Osteoblast (primary cell): Measurements from ENCODE around the gene SLC9A5. TPM values are rescaled to one million over a fixed set of nuclear protein-coding genes. Genes with fewer than 3 reads are reported as not detected.

Experiments used
- DNase-seq: peaks from one replicate; pipeline ENCODE4 v3.0.0; 2011; ENCODE audit warnings: low spot score, mixed read lengths; ENCODE audit not compliant: insufficient read length; ENCODE audit errors: missing footprints
- H2AFZ ChIP-seq: 2 replicates; pipeline ENCODE4 v1.6.0; 2011; ENCODE audit warnings: mild to moderate bottlenecking, low read length
- H3K27ac ChIP-seq: 2 replicates; pipeline ENCODE4 v1.5.1; 2011; ENCODE audit warnings: mild to moderate bottlenecking, low read depth, low read length, moderate library complexity
- H3K27me3 ChIP-seq: 2 replicates; pipeline ENCODE4 v1.6.0; 2012; ENCODE audit warnings: mild to moderate bottlenecking, control low read depth, inconsistent platforms, low read length, moderate library complexity; ENCODE audit not compliant: insufficient read depth
- H3K36me3 ChIP-seq: 2 replicates; pipeline ENCODE4 v1.5.1; 2011; ENCODE audit warnings: mild to moderate bottlenecking, low read length, control low read depth, moderate library complexity; ENCODE audit not compliant: insufficient read depth
- H3K4me1 ChIP-seq: 2 replicates; pipeline ENCODE4 v1.5.1; 2011; ENCODE audit warnings: mild to moderate bottlenecking, low read length, control low read depth, moderate library complexity; ENCODE audit not compliant: insufficient read depth
- H3K4me2 ChIP-seq: 2 replicates; pipeline ENCODE4 v1.6.0; 2011; ENCODE audit warnings: mild to moderate bottlenecking, low read length; ENCODE audit not compliant: insufficient read depth
- H3K4me3 ChIP-seq: fragments of 200-600 bp; sonication (generic); 3 replicates; pipeline ENCODE4 v1.5.1; 2012; ENCODE audit warnings: mild to moderate bottlenecking, low read length, inconsistent platforms; ENCODE audit not compliant: insufficient read depth
- H3K79me2 ChIP-seq: 2 replicates; pipeline ENCODE4 v1.6.0; 2012; ENCODE audit warnings: mild to moderate bottlenecking, low read length, control low read depth, inconsistent platforms; ENCODE audit not compliant: insufficient read depth
- H3K9me3 ChIP-seq: 2 replicates; pipeline ENCODE4 v1.5.1; 2011; ENCODE audit warnings: low read depth, low read length, control low read depth
- H4K20me1 ChIP-seq: 2 replicates; pipeline ENCODE4 v1.6.0; 2012; ENCODE audit warnings: mild to moderate bottlenecking, low read length, control low read depth; ENCODE audit not compliant: insufficient read depth
- CTCF ChIP-seq: IDR thresholded peaks from 2 replicates; pipeline ENCODE4 v1.5.1; 2011; ENCODE audit warnings: mild to moderate bottlenecking, low read depth, low read length, moderate library complexity; ENCODE audit errors: extremely low read depth
- total RNA-seq: library from RNA; depleted of rRNA; stranded (reverse); fragments of >200 nt; gene quantifications from 2 replicates; pipeline ENCODE4 v1.2.3, GENCODE V29; 2012

Gene SLC9A5
- total RNA-seq, 1 donor = 3.6 TPM

GRCh38 chr16:67212766-67213165 lies 36.0 kb upstream of the SLC9A5 start:
- H3K4me2 ChIP-seq = no peak overlapping the region
- no peak overlapping the region for H3K27ac ChIP-seq
- DNase-seq = no peak
- H3K4me3 ChIP-seq = no peak overlapping the region
- H4K20me1 ChIP-seq = peaks cover 2% of the 10 kb centered on the region
- no peaks in the 10 kb centered on the region for H3K79me2 ChIP-seq
- no peaks in the 10 kb centered on the region for H3K4me1 ChIP-seq
- no peak overlapping the region for H2AFZ ChIP-seq
- H3K27me3 ChIP-seq = no peaks in the 10 kb centered on the region
- no peaks in the 10 kb centered on the region for H3K36me3 ChIP-seq
- no peaks in the 10 kb centered on the region for H3K9me3 ChIP-seq
- no peak for TF ChIP-seq CTCF

- Histone ChIP-seq H3K27ac (no peak overlapping the region), H3K36me3 (no peaks in the 10 kb centered on the region), H3K79me2 (no peaks in the 10 kb centered on the region), H3K4me1 (no peaks in the 10 kb centered on the region), H3K4me3 (no peak overlapping the region), H3K27me3 (no peaks in the 10 kb centered on the region), H4K20me1 (peaks cover 2% of the 10 kb centered on the region), H2AFZ (no peak overlapping the region), H3K9me3 (no peaks in the 10 kb centered on the region), H3K4me2 (no peak overlapping the region)
- TF ChIP-seq CTCF = no peak
- no peak for DNase-seq
Measured at GRCh38 chr16:67213197-67214019, 35.4 kb upstream of the SLC9A5 start.

- H3K4me2 ChIP-seq = no peak overlapping the region
- H4K20me1 ChIP-seq = peaks cover 2% of the 10 kb centered on the region
- H3K36me3 ChIP-seq = no peaks in the 10 kb centered on the region
- no peak overlapping the region for H2AFZ ChIP-seq
- no peak for DNase-seq
- H3K4me3 ChIP-seq = no peak overlapping the region
- H3K27ac ChIP-seq = no peak overlapping the region
- no peaks in the 10 kb centered on the region for H3K27me3 ChIP-seq
- no peaks in the 10 kb centered on the region for H3K4me1 ChIP-seq
- H3K79me2 ChIP-seq = no peaks in the 10 kb centered on the region
- no peaks in the 10 kb centered on the region for H3K9me3 ChIP-seq
- TF ChIP-seq CTCF = no peak
Measured at GRCh38 chr16:67215706-67216105, 33.1 kb upstream of the SLC9A5 start.

GRCh38 chr16:67216612-67217490 lies 31.9 kb upstream of the SLC9A5 start:
- no peak overlapping the region for H3K4me3 ChIP-seq
- H4K20me1 ChIP-seq = peaks cover 2% of the 10 kb centered on the region
- no peaks in the 10 kb centered on the region for H3K79me2 ChIP-seq
- no peak overlapping the region for H3K27ac ChIP-seq
- H3K36me3 ChIP-seq = no peaks in the 10 kb centered on the region
- no peak for TF ChIP-seq CTCF
- no peak for DNase-seq
- H2AFZ ChIP-seq = no peak overlapping the region
- H3K4me2 ChIP-seq = no peak overlapping the region
- H3K4me1 ChIP-seq = no peaks in the 10 kb centered on the region
- no peaks in the 10 kb centered on the region for H3K27me3 ChIP-seq
- H3K9me3 ChIP-seq = no peaks in the 10 kb centered on the region
